Activated T-cell treated with anti-CD3 and anti-CD28 coated beads for 48 hours (primary cell): ENCODE measurements around the gene HRH4.

Experiments used
- DNase-seq: peaks from one replicate; pipeline ENCODE4 v3.0.0-alpha.2; 2020; ENCODE audit warnings: low read depth

HRH4 gene

GRCh38 chr18:24466771-24467170 is 6.3 kb downstream of the HRH4 start:
- no peak for DNase-seq

GRCh38 chr18:24470022-24470618 is 9.7 kb downstream of the HRH4 start:
- no peak for DNase-seq

GRCh38 chr18:24470805-24471204 is 10.4 kb downstream of the HRH4 start:
- DNase-seq, result no peak

- DNase-seq, result no peak
These were observed 12.2 kb downstream of the HRH4 start for GRCh38 chr18:24472591-24472990.

- no peak for DNase-seq
These were observed 14.0 kb downstream of the HRH4 start for GRCh38 chr18:24474406-24474805.

GRCh38 chr18:24475926-24476589 is 15.6 kb downstream of the HRH4 start:
- no peak for DNase-seq

- DNase-seq, result no peak
These were observed 18.9 kb downstream of the HRH4 start for GRCh38 chr18:24479371-24479770.

- no peak for DNase-seq
These were observed 22.4 kb downstream of the HRH4 start for GRCh38 chr18:24482821-24483220.

GRCh38 chr18:24485681-24486080 is 25.2 kb downstream of the HRH4 start:
- DNase-seq, result no peak

GRCh38 chr18:24486684-24487083 is 26.2 kb downstream of the HRH4 start:
- no peak for DNase-seq

- no peak for DNase-seq
These were observed 28.5 kb downstream of the HRH4 start for GRCh38 chr18:24488824-24489493.

- no peak for DNase-seq
These were observed 30.1 kb downstream of the HRH4 start for GRCh38 chr18:24490539-24490938.

GRCh38 chr18:24491927-24492834 is 31.7 kb downstream of the HRH4 start:
- no peak for DNase-seq

GRCh38 chr18:24494586-24494985 is 34.1 kb downstream of the HRH4 start:
- no peak for DNase-seq

GRCh38 chr18:24497031-24497754 is 36.8 kb downstream of the HRH4 start:
- DNase-seq, result no peak

- DNase-seq, result no peak
These were observed 39.4 kb downstream of the HRH4 start for GRCh38 chr18:24499814-24500213.

GRCh38 chr18:24500217-24500616 is 39.8 kb downstream of the HRH4 start:
- DNase-seq, result no peak

- no peak for DNase-seq
These were observed 40.3 kb downstream of the HRH4 start for GRCh38 chr18:24500766-24501165.

GRCh38 chr18:24502667-24503523 is 42.5 kb downstream of the HRH4 start:
- DNase-seq, result no peak

GRCh38 chr18:24504401-24504800 is 44.0 kb downstream of the HRH4 start:
- no peak for DNase-seq

GRCh38 chr18:24506175-24506574 is 45.7 kb downstream of the HRH4 start:
- no peak for DNase-seq
